Measurements from ENCODE around the gene STK11.
A peak's percentile ranks its signal among the peaks of the same experiment; 100 is the strongest.

Gene STK11, protein sequence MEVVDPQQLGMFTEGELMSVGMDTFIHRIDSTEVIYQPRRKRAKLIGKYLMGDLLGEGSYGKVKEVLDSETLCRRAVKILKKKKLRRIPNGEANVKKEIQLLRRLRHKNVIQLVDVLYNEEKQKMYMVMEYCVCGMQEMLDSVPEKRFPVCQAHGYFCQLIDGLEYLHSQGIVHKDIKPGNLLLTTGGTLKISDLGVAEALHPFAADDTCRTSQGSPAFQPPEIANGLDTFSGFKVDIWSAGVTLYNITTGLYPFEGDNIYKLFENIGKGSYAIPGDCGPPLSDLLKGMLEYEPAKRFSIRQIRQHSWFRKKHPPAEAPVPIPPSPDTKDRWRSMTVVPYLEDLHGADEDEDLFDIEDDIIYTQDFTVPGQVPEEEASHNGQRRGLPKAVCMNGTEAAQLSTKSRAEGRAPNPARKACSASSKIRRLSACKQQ

DNA sequence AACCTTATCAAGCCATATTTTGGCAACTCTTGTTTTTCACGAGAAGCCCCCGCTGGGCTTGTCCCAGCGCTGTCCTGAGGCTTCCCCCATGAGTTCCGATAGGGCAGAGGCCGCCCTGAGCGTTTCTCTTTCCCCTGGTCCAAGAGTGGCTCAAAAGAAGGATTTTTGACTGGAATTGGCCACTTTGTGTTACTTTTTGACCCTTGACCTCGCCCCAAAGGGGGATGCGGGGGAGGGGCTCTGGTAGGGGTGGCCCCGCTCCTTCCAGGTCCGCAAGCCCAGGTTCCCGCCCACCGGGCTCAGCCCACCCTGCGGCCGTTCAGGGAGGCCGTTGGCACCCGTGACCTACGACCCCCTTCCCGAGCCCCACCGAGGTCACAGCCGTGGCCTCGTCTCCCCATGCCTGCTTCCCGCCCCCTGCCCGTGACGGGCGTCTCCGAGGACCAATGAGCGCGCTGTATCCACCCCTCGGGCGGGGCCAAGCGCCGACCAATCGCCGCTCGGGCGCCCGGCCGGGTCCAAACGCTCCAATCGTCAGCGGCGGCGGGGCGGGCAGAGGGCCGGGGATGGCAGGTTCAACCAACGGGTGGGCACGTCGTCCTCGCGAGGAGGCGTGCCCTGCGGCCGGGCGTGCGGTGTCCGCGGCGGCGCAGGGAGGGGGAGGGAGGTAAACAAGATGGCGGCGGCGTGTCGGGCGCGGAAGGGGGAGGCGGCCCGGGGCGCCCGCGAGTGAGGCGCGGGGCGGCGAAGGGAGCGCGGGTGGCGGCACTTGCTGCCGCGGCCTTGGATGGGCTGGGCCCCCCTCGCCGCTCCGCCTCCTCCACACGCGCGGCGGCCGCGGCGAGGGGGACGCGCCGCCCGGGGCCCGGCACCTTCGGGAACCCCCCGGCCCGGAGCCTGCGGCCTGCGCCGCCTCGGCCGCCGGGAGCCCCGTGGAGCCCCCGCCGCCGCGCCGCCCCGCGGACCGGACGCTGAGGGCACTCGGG, at the start of gene STK11:
Gene STK11 (plus strand): TSS at position 665 of the 986 bp plus-strand sequence. CDS start 1,136 bp downstream, outside the sequence.
- DNase-seq, result peak; percentile 87 to 99 (median 97)

- no peak for DNase-seq
Measured at GRCh38 chr19:1156305-1156801, 49.2 kb upstream of the STK11 start.

GRCh38 chr19:1156830-1157615, 48.6 kb upstream of the STK11 start:
- peak in 1 of 58 donors; percentile 12 for DNase-seq

DNA sequence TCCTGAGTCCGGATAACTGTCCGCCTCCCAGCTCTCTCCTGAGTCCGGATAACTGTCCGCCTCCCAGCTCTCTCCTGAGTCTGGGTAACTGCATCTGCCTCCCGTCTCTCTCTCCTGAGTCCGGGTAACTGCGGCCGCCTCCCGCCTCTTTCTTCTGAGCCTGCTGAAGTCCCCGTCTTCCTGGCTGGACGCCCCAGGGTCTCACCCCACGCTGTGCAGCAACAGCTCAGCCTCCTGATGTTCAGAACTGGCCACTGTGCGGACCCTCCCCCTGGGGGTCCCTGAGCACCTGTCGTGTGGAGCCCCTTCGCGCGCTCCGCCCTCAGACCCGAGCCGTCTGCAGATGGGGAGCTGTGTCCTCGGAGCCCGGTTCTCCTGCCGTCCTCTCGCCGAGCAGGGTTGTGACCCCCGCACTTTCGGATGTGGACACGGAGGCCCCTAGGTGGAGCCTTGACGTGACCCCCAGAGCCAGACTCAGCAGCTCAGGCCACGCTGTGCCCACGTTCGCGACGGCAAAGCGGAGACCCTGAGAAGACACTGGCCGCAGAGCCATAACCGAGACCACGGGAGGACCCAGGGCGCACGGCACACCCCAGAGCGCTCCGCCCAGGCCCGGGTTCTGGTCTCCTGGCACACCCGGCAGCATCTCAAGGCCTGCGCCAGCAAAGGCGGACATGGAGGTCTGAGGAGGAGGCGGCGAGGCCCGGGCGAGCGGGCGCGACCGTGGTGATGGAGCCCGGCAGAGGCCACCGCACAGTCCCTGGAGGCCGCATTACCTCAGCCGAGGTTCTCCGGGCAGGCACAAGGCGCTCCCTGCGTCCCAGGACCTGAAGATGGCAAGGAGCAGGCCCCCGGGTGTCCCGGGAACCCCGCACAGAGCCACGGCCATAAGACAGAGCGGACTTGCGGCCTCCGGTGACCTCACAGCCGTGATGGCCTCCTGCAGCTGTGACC, 47.4 kb upstream of the STK11 start:
- DNase-seq, result no peak

DNA sequence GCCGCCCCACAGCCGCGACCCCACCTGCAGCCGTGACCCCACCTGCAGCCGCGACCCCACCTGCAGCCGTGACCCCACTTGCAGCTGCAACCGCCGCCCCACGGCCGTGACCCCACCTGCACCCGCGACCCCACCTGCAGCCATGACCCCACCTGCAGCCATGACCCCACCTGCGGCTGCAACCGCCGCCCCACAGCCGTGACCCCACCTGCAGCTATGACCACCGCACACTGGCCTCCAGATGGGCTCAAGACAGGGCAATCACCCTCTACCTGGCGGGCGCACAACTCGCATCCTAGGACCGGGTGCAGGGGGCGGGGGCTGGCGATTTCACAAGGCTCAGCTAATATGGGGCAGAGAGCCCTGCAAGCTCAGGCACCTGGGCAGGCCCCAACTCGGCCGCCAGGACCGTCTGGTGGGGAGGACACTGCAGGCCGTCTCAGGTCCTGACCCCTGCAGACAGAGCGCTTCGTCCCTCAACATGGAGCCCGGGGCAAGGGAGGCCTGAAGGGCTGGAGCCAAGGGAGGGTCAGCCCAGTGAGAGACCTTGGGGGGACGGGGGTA, 46.6 kb upstream of the STK11 start:
- no peak for DNase-seq

DNA sequence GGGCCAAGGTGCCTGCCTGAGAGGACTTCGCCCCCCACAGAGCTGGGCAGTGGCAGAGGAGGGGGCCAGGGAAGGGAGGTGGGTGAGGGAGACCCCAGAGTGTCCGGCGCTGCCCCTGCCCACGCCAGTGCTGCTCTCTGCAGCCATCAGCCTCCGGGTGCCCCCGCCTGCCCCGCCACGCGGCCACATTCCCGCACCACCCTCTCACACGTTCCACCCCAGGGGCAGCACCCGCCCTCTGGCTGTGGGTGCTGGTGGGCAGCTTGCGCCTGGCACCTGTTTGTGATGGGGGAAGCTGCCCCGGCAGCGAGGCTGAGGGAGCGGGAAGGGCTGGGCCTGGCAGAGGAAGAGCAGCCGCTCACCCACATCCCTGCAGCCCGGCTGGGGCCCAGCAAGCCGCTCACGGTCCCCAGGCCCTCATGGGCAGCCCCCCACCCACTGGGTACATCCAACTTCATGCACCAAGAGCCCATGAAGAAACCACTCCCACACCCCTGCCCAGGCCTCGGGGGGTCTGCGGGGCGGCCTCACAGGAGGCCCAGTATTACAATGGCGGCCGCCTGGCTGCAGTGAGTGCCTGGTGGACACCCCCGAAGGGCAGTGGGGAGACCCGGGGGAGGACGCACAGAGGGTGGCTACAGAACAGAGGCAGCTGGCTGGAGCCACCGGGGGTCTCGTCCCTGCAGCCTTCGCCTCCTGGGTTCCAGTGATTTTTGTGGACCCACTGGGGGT, 45.5 kb upstream of the STK11 start:
- DNase-seq, result no peak

DNA sequence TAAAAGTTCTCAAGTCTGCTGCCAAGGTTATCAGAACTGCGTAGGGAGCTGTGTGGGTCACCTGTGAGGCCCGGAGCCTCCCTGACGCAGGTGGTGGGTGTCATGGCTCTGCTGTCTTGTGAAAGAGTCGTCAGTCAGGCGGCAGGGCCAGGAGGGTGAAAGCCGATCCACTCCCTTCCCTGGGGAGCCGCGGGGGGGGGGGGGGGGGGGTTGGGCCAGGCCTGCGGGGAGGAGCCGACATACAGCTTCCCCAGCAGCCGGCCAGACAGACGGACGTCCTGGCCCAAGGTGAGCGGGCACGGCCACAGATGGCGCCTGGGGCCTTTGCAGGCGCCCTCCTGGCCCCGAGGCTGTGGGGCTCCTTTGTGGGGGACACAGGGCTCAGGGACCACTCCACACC, 43.9 kb upstream of the STK11 start:
- DNase-seq, result no peak

GRCh38 chr19:1162404-1163282, 42.9 kb upstream of the STK11 start:
- no peak for DNase-seq

- no peak for DNase-seq
Measured at GRCh38 chr19:1163283-1163933, 42.2 kb upstream of the STK11 start.

GRCh38 chr19:1163934-1164683, 41.5 kb upstream of the STK11 start:
- DNase-seq, result no peak

DNA sequence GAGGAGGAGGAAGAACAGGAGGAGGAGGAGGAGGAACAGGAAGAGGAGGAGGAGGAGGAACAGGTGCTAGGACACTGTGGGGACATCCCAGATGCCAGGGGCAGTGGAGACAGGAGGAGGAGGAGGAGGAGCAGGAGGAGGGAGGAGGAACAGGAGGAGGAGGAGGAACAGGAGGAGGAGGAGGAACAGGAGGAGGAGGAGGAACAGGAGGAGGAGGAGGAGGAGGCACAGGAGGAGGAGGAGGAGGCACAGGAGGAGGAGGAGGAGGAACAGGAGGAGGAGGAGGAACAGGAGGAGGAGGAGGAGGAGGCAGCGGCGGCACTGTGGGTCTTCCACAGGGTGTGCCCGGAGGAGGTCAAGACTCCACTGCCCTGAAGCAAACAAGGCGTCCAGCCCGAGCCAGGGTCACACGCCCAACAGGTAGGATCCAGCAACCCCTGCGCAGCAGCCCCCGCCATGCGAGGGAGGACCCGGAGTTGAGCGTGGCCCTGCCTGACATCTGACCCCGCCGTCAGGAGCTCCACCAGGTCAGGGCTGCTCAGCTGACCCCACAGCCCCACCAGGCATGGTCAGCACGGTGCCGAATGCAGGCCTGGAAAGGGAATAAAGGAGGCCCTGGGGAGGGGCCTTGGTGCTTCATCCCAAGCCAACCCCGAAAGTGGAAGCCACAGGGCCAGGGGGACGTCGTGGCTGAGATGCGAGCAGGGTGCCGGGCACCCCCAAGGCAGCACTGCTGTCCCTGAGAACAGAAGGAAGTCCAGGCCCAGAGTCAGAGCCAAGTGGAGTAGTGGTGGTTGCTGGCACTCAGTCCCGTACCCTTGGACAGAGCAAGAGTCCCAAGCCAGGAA, 40.7 kb upstream of the STK11 start:
- no peak for DNase-seq

DNA sequence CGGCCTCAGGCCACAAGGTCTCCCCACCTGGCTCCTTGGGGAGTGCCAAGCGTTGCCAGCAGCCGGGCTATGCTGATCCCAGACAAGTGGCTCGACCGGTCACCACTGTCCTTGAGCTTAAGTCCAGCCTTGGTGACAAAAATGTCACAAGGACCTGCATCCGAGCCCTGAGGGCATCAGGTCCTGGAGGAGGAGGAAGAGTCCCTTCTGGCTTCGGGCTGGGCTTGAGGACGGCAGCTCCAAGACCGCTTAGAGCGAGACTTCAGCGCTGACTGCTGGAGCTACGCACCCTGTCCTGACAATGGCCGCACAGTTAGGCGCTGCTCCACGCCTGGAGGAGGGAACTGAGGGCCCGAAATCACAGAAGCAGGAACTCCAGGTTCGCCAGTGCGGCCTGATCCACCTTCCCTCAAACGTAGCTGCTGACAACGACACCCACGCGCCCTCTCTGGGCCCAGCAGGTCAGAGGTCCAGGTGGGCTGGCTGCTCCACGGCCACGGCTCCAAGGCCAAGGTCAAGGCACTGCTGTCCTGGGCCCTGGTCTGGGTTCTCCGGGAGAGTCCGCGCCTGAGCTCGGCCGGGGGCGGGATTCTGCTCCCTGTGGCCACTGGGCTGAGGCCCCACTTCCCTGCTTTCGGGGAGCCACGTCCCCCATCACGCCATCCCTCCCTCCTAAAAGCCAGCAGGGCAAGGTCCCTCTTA, 38.6 kb upstream of the STK11 start:
- DNase-seq, result no peak

GRCh38 chr19:1167687-1168571, 37.6 kb upstream of the STK11 start:
- DNase-seq, result no peak

Measured in anterior cingulate cortex (tissue), 58 donors.